ENCODE data around the gene BCL7C. TPM values are rescaled to one million over a fixed set of nuclear protein-coding genes. Genes with fewer than 3 reads are reported as not detected.
"Not testable (repeated sequence)": the region's sequence is repeated elsewhere in the genome, so short reads cannot be mapped to it uniquely, and the experiment has no call there.

The BCL7C gene
- polyA plus RNA-seq, 3 donors, result 32.6 to 49.7 (median 41.6) TPM

DNA sequence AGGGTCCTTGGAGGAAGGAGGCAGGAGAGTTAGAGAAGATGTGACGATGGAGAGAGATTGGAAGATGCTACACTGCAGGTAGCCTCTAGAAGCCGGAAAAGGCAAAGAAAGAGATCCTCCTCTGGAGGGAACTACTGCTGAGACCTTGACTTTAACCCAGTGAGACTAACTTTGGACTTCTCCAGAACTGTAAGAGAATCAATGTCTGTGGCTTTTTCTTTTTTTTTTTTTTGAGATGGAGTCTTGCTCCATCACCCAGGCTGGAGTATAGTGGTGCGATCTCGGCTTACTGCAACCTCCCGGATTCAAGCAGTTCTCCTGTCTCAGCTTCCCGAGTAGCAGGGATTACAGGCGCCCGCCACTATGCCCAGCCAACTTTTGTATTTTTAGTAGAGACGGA lies 8.7 kb downstream of the BCL7C start:
- no peak for DNase-seq (ENCODE audit: extremely low read depth in 1 of 11, low read depth in 9 of 11, low spot score in 4 of 11)

DNA sequence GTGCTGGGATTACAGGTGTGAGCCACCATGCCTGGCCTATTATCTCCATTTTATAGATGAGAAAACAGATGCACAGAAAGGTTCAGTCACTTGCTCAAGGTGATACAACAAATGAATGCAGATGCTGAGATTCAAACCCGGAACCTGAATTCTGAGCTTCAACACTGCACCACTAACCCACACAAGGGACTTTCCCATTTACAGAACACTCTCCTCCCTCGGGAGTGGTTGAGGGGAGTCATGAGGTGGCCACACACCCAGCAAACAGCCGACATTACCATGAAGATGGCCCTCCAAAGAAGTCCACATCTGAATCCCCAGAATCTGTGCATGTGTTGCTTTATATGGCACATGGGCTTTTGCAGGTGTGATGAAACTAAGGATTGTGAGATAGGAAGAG lies 9.1 kb downstream of the BCL7C start:
- no peak for DNase-seq (ENCODE audit: extremely low read depth in 1 of 11, low read depth in 9 of 11, low spot score in 4 of 11)

GRCh38 chr16:30882429-30883310 lies 11.2 kb downstream of the BCL7C start:
- no peak for DNase-seq (ENCODE audit: extremely low read depth in 1 of 11, low read depth in 9 of 11, low spot score in 4 of 11)

- no peak for DNase-seq (ENCODE audit: extremely low read depth in 1 of 11, low read depth in 9 of 11, low spot score in 4 of 11)
These were observed 17.0 kb downstream of the BCL7C start for GRCh38 chr16:30876867-30877266.

DNA sequence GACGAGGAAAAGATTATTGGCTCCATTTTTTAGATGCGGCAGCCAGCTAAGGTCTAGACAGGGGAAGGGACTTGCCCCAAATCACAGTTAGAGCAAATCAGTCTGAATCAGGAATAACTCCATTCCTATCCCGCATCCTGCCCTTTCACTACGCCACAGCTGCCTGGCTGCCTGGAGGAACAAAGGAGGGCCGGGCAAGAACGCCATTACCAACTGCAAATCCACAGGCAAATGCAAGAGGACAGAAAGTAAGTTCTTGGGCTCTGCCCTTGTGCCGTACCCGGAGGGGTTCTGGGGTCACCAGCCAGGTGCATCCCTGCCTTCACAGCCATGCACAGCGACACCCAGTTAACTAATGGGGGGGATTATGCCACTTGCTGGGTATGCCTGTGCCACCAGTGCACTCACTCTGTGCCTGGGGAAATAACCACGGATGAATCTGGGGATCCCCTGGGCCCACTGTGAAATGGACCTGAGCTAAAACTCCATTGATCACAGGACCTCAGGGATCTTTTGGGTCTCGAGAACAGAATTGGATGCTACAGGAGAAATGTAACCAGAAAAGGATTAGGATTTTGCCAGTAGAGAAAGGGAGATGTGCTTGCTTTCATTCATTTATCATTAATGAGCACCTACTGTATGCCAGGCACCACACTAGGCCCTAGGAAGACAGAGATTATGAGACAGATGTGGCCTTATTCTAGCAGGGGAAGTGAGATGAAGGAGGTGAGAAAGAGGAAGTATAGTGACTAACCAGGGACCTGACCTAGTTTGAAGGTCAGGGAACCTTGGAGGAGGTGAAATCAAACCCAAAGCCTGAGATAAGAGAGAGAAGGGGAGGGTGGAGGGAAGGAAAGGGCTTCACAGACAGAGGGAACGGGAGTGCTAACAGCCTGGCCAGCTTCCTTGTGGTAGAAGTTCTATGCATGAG lies 17.7 kb downstream of the BCL7C start:
- no peak for DNase-seq (ENCODE audit: extremely low read depth in 1 of 11, low read depth in 9 of 11, low spot score in 4 of 11)

- DNase-seq (ENCODE audit: extremely low read depth in 1 of 11, low read depth in 9 of 11, low spot score in 4 of 11), result peak in 9 of 11 donors; percentile 87 to 93 (median 89)
These were observed 18.8 kb downstream of the BCL7C start for GRCh38 chr16:30874821-30875717.

DNA sequence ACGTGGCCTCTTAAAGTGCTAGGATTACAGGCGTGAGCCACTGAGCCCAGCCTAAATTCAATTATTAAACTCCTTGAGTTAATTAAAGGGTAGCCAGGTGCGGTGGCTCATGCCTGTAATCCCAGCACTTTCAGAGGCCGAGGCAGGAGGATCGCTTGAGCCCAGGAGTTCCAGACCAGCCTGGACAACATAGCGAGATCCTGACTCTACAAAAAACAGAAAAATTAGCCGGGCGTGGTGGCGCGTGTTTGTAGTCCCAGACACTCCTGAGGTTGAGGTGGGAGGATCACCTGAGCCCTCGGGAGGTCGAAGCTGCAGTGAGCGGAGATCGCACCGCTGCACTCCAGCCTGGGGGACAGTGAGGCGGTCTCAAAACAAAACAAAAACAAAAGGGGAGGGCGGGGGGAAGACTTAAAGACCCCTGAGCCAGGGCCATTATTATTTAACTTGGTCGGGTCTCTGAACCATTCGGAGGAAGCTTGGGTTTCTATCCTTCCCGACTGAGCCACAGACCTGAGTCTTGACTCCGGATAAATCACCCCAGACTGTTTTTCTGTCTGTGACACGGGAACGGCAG lies 19.5 kb downstream of the BCL7C start:
- no peak for DNase-seq (ENCODE audit: extremely low read depth in 1 of 11, low read depth in 9 of 11, low spot score in 4 of 11)

GRCh38 chr16:30870904-30871303 lies 23.0 kb downstream of the BCL7C start:
- no peak for DNase-seq (ENCODE audit: extremely low read depth in 1 of 11, low read depth in 9 of 11, low spot score in 4 of 11)

- no peak for DNase-seq (ENCODE audit: extremely low read depth in 1 of 11, low read depth in 9 of 11, low spot score in 4 of 11)
These were observed 26.1 kb downstream of the BCL7C start for GRCh38 chr16:30867747-30868146.

DNA sequence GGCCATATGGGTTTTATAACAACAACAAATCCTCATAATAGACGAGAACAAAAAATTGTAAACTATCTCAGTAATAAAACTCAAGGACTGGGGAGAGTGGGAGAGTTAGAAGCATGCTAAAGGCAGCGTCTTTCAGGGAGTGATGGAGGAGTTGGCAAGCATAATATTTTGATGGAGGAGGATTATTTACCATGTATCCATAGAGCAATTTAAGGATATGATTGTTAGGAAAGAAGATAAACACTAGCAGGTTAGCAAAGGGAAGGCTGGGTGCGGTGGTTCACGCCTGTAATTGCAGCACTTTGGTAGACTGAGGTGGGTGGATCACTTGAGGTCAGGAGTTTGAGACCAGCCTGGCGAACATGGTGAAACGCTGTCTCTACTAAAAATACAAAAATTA lies 27.8 kb downstream of the BCL7C start:
- DNase-seq (ENCODE audit: extremely low read depth in 1 of 11, low read depth in 9 of 11, low spot score in 4 of 11), result peak in 1 of 11 donors; percentile 12

DNA sequence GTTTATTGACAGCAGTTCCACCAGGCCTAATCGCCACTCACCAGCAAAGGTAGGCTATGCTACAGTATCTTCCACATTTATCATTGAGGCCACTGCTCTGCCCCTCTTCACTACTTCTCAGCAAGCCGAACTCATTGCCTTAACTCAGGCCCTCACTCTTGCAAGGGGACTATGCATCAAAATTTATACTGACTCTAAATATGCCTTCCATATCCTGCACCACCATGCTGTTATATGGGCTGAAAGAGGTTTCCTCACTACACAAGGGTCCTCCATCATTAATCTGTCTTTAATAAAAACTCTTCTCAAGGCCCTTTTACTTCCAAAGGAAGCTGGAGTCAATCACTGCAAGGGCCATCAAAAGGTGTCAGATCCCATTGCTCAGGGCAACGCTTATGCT lies 30.7 kb downstream of the BCL7C start:
- DNase-seq (ENCODE audit: extremely low read depth in 1 of 11, low read depth in 9 of 11, low spot score in 4 of 11), result not testable (repeated sequence)

- not testable (repeated sequence) for DNase-seq (ENCODE audit: extremely low read depth in 1 of 11, low read depth in 9 of 11, low spot score in 4 of 11)
These were observed 33.1 kb downstream of the BCL7C start for GRCh38 chr16:30860729-30861128.

- DNase-seq (ENCODE audit: extremely low read depth in 1 of 11, low read depth in 9 of 11, low spot score in 4 of 11), result no peak
These were observed 35.0 kb downstream of the BCL7C start for GRCh38 chr16:30858829-30859423.

DNA sequence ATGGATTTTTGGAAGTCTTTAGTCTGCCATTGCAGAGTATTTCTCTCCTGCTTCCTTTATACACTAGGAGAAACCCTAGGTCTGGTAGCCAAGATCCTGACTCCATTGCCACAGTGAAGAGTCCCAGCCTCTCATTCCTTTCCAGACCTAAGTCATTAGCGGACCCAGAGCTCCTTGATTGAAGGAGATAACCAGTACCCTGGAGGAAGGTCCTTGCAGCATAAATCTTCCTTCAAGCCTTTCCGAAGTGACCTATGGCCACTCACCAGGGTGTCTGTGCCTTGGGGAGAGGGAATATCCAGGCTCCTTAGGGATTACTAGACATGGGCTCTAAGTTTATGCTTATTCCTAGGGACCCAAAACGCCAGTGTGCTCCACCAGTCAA lies 35.8 kb downstream of the BCL7C start:
- DNase-seq (ENCODE audit: extremely low read depth in 1 of 11, low read depth in 9 of 11, low spot score in 4 of 11), result no peak

DNA sequence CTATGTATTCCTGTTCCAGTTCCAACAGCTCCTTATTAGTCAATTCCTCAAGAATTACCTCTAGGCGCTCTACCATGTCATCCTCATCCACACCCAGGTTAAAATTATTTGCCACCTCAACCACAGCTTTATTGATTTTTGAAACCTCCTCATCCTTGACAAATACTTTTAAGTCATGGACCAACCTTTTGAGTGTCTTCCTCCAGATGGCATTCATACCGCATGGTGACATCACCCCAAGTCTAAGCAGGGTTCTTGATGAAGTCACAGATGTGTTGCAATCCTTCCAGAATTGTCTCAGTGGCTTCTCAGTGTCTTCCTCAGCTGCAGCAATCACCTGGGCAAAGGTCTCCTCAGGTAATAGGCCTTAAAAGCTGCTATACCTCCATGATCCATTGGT lies 40.1 kb downstream of the BCL7C start:
- no peak for DNase-seq (ENCODE audit: extremely low read depth in 1 of 11, low read depth in 9 of 11, low spot score in 4 of 11)

GRCh38 chr16:30850246-30850645 lies 43.6 kb downstream of the BCL7C start:
- no peak for DNase-seq (ENCODE audit: extremely low read depth in 1 of 11, low read depth in 9 of 11, low spot score in 4 of 11)

DNA sequence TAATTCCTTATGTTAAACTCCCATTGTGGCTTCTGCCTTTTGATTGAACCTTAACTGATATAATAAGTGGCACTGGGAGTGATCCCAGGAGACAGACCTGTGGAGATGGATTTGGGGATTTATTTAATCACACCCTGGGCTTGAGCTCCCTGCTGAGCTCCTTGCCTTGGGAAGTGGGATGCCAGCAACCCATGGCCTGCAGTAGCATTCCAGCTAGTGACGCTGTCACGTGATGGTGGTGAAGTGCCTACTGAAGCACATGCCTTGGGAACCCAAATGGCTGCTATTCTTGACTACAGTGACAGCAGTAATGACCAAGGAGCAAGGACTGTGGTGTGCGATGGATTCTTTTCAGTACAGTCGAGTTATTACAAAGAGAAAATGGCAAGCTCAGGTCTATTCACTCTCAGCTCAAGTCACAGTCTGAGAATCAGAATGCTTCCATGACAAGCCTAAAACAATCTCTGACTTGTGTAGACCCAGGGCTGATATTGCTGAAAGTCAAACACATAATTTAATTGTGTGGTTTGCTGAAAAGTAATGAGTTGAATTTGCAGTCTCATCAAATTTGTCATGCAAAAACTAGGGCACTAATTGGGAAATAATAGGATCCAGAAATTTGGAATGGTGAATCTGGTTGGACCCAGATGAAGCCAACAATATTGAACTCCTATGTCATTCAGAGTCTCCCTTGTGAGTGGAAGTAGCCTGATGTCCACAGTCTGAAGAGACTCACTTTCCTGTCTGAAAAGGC lies 47.1 kb downstream of the BCL7C start:
- no peak for DNase-seq (ENCODE audit: extremely low read depth in 1 of 11, low read depth in 9 of 11, low spot score in 4 of 11)

All from renal cortex interstitium (tissue), 11 donors.